ENCODE data around the gene SPRY1.

The SPRY1 gene

GRCh38 chr4:123379392-123379791 is 17.2 kb upstream of the SPRY1 start:
- no peak for DNase-seq (ENCODE audit: low spot score)

GRCh38 chr4:123380728-123381716 is 15.6 kb upstream of the SPRY1 start:
- DNase-seq (ENCODE audit: low spot score) = no peak

GRCh38 chr4:123381996-123382395 is 14.6 kb upstream of the SPRY1 start:
- DNase-seq (ENCODE audit: low spot score) = no peak

DNA sequence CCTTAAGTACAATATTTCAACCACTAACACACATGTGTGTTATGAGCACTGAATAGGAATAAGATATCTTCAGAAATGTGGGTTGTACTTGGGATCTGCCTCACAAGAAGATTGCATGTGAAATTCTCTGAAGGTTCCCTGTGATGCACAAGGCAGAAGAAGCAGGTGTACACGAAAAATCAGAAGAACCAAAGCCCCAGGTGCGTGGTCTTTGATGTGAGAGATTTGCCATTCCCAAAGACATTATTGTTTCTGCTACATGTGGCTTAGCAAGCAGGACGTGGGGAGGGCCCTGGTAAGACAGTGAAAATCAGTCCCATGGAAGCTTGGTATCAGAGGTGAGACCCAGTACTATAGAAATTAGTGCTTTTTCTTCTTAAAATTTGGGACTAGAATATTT is 13.0 kb upstream of the SPRY1 start:
- no peak for DNase-seq (ENCODE audit: low spot score)

- DNase-seq (ENCODE audit: low spot score) = no peak
Measured at GRCh38 chr4:123386609-123387008, 10.0 kb upstream of the SPRY1 start.

DNA sequence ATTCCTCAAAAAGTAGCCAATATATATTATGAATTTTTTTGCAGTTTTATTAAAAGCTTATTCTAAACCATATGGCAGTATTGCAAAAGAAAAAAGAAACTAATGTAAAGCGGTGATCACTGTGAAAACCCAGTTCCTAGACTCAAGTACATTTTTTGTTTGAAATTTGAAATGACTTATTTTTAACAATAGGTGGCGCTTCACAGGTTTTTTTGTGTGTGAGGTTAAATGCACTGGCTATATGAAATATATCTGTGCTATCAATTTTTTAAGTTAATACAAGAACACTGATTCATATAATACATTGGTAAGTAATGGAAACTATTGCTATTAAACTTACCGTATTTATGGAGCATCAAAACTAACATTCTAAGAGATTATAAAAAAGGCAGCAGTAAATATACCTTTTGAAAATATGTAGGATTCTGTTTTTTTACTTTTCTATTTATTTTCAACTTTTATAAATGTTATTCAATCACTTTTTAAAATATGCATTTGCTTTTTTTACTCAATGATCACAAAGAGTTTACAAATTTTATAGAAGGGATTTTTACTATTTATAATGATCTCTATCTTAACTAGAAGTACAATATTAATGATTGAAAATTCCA is 5.6 kb upstream of the SPRY1 start:
- DNase-seq (ENCODE audit: low spot score) = no peak

DNA sequence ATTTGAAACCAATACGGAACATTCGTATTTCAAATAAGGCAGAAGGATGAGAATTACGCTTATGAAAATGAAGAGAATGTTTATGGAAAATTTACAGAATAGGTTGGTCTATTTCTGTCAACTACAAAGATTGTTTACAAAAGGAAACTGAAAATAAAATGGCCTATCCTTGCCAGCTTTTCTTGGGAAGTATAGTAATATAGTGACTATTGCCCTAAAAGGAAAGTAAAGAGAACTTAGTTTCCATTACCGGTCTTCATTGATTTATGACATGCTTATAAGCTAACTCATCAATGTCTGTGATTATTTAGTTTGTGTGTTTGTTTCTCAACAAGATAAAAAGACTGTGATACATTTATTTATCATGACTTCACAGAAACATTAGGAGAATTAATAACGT is 2.9 kb upstream of the SPRY1 start:
- DNase-seq (ENCODE audit: low spot score) = no peak

GRCh38 chr4:123397144-123398065 is 810 bp downstream of the SPRY1 start:
- DNase-seq (ENCODE audit: low spot score) = peak; percentile 25

DNA sequence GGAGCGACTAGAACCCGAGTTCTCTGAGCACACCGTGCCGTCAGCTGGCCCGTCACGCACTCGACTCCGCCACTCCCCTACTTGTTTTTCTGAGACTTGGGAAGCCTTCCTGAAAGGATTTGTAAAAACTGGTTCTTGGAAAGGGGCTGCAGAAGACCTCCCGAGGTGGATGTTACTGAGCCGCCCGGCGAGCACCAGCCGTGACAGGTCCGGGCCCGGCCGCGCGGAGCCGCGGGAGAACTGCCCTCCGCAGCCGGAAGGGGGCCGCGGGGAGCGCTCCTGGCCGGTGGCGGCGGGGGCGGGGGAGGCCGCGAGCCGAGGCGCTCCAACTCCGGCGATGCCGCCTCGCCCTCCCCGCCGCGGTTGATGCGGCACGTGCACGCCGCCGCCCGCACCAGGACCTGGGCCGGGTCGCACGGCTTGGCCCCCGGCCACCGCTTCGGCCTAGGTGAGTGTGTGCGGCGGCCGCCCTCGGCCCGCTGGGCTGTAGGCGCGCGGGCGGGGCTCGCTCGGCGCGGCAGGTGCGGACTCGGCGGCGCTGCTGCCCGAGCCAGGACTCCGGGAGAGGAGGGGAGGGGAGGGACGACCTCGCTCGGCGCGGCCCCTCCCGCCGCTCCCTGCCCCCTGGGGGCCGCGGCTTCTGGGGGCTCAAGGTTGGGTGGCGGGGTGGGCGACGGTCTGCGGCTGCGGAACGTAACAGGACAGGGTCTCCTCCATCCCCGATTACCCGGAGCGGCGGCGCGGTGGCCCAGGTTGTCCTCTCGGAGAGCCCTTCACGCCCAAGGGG is 1.7 kb downstream of the SPRY1 start:
- DNase-seq (ENCODE audit: low spot score) = peak; percentile 83

DNA sequence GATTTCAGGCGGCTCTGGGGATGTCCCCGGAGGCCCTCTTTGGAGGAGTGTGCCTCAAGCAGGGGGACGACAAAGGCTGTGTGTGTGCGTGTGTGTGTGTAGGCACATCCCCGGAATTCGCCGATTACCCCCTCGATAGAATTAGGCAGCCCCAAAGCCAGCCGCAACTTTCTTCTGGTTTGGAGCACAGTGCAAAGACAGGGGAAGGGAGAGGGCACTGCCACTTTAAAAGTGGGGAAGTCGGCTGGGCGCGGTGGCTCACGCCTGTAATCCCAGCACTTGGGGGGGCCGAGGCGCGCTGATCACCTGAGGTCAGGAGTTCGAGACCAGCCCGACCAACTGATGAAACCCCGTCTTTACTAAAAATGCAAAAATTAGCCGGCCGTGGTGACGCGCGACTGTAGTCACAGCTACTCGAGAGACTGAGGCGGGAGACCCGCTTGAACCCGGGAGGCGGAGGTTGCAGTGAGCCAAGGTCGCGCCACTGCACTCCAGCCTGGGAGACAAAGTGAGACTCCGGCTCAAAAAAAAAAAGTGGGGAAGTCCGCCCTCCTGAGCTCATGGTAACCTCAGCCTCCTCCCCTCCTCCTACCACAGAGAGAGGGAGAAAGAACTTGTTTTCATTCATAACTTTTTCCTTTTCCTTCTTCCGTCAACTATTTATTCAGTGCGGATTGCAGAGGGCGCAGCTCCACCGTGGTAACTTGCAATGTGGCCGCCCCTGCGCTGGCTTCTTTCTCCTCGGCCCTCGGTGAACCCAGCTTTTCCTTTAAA is 2.4 kb downstream of the SPRY1 start:
- DNase-seq (ENCODE audit: low spot score) = peak; percentile 35

- no peak for DNase-seq (ENCODE audit: low spot score)
Measured at GRCh38 chr4:123399627-123400358, 3.2 kb downstream of the SPRY1 start.

GRCh38 chr4:123401271-123402120 is 4.9 kb downstream of the SPRY1 start:
- DNase-seq (ENCODE audit: low spot score) = no peak

DNA sequence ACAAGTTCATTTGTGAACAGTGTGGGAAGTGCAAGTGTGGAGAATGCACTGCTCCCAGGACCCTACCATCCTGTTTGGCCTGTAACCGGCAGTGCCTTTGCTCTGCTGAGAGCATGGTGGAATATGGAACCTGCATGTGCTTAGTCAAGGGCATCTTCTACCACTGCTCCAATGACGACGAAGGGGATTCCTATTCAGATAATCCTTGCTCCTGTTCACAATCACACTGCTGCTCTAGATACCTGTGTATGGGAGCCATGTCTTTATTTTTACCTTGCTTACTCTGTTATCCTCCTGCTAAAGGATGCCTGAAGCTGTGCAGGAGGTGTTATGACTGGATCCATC is 5.5 kb downstream of the SPRY1 start:
- DNase-seq (ENCODE audit: low spot score) = no peak

DNA sequence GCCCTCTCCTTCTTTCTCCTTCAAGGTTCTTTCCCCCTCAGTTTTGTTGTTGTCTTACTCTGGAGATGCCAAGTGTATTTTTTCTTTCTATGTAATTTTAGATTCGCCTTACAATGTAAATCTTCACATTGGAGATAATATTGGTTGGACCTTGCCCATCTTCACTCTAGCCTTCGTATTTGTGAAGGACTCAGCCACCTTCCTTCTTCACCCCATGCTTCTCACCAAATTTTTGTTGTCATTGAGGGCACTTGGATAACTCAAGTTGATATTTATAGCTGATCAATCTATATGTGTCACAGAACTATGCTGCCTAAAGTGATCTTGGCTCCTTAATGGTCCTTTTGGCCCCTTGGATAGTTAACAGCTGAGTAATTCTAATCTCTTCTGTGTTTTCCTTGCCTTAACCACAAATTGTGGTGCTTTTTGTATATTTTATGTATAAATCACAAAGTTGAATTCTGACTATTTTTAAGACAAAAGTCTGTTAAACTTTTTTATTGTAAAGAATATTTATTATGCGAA is 6.5 kb downstream of the SPRY1 start:
- no peak for DNase-seq (ENCODE audit: low spot score)

GRCh38 chr4:123404533-123404932 is 7.9 kb downstream of the SPRY1 start:
- no peak for DNase-seq (ENCODE audit: low spot score)

- no peak for DNase-seq (ENCODE audit: low spot score)
Measured at GRCh38 chr4:123405267-123405865, 8.8 kb downstream of the SPRY1 start.

DNA sequence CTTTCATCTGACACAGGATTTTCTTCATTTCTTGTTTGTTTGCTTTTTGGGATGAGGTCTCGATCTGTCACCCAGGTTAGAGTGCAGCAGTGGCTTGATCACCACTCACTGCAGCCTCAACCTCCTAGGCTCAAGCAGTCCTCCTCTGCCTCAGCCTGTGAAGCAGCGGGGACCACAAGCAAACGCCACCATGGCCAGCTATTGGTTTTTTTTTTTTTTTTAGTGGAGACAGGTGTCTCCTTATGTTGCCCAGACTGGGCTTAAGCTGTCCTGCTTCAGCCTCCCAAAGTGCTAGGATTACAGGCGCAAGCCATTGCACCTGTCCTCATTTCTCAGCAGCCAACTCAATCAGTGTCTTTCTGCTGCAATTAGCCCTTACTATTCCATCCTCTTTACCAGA is 10.3 kb downstream of the SPRY1 start:
- DNase-seq (ENCODE audit: low spot score) = no peak

- no peak for DNase-seq (ENCODE audit: low spot score)
Measured at GRCh38 chr4:123408471-123409084, 12.0 kb downstream of the SPRY1 start.

Data from AG08396 (cell line).